ENCODE measurements around the gene DYRK3.

The DYRK3 gene

GRCh38 chr1:206591226-206591625, 44.1 kb upstream of the DYRK3 start:
- H3K27ac ChIP-seq: no peak overlapping the region
- DNase-seq (ENCODE audit: low spot score): no peak
- H3K4me3 ChIP-seq: no peak overlapping the region
- no peak for TF ChIP-seq CTCF (IDR thresholded peaks at IDR 0.05)

DNA sequence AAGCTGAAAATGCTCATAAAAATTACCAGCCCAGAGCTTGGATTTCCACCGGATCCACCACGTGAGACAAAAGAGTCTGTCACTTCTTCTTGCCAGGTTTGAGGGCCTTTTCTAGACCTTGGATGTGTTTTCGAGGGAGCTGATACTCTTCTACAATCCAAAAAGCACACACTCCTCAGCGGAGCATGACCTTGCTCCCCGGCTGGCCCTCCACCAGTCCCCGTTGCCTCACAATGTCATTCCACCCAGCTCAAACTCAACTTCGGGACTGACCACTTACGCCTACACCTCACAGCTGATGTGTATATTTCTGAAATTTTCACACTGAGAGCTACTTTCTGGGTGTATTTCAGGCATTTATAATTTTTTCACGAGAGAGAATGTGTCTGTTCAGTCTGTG, 43.6 kb upstream of the DYRK3 start:
- no peak for TF ChIP-seq CTCF (IDR thresholded peaks at IDR 0.05)
- no peak for DNase-seq (ENCODE audit: low spot score)
- no peak overlapping the region for H3K4me3 ChIP-seq
- H3K27ac ChIP-seq: no peak overlapping the region

DNA sequence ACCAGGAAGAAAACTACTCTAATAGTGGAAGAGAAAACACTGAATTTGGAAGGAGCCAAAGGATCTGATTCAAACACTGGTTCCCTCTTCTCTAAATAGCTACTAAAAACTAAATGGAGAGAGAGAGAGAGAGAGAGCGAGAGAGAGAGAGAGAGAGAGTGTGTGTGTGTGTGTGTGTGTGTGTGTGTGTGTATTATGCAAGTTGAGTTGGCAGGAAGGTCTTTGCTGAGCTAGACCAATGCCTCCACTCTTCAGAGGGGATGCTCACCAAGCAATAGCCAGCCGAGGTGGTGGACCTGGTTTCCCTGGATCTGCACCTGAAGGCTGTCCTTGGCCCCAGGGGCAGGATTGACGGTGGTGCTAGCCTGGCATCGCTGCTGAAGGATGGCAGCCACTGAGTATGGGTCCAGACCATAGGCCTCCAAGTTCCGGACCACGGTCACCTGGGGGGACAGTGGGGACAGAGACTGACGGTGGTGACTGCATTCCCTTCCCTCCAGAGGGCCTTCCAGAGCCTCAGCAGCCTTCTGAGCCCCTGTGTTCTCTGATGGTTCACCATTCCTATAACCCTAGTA, 41.9 kb upstream of the DYRK3 start:
- TF ChIP-seq CTCF (IDR thresholded peaks at IDR 0.05): no peak
- Histone ChIP-seq H3K27ac (no peak overlapping the region), H3K4me3 (no peak overlapping the region)
- no peak for DNase-seq (ENCODE audit: low spot score)

DNA sequence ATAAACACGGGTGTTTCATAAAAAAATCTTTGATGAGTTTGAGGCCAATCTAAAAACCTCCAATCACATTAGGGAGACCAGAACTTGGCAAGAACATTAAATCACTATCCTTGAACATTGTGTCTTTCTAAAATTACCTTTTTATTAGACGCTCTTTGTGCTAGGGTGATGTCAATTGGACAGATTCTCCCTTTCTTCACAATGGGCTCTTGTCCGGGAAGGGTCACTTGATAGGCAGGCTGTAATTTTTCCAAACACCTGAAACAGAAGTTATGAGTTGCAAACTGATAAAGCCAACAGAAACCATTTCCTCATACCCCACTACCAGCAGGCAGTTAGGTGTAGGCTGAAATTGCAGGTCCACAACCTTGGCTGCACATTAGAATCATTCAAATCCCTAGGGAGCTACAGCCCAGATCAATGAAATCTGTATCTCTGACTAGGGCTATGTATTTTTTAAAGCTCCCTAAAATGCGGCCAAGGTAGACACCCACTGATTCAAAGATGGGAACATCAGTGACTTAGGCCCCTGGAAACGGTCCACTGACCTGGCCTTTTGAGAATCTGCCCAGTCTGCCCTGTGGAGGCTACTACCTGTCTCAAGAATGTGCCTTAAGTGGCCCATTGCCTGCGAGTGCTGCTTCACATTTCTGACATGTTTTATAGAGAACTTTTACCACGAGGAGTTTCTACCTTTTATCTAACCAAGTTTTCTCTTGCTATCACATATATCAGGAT, 39.6 kb upstream of the DYRK3 start:
- Histone ChIP-seq H3K4me3 (no peak overlapping the region), H3K27ac (no peak overlapping the region)
- no peak for TF ChIP-seq CTCF (IDR thresholded peaks at IDR 0.05)
- DNase-seq (ENCODE audit: low spot score): no peak

DNA sequence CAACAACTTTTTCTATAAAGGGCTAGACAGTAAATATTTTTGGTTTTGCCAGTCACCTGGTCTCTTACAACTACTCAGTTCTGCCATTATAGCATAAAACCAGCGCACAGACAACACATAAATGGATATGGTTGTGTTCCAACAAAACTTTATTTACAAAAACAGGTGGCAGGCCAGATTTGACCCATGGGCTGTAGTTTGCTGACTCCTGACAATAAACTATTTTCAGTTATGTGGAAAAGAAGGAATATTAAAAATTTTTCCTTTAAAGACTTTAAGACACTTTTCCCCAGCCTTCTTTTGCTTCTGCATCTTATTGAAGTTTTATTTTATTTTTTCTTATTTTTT, 39.0 kb upstream of the DYRK3 start:
- DNase-seq (ENCODE audit: low spot score): no peak
- Histone ChIP-seq H3K4me3 (no peak overlapping the region), H3K27ac (no peak overlapping the region)
- no peak for TF ChIP-seq CTCF (IDR thresholded peaks at IDR 0.05)

GRCh38 chr1:206600527-206600926, 34.8 kb upstream of the DYRK3 start:
- Histone ChIP-seq H3K27ac (no peak overlapping the region), H3K4me3 (no peak overlapping the region)
- no peak for DNase-seq (ENCODE audit: low spot score)
- TF ChIP-seq CTCF (IDR thresholded peaks at IDR 0.05): no peak

DNA sequence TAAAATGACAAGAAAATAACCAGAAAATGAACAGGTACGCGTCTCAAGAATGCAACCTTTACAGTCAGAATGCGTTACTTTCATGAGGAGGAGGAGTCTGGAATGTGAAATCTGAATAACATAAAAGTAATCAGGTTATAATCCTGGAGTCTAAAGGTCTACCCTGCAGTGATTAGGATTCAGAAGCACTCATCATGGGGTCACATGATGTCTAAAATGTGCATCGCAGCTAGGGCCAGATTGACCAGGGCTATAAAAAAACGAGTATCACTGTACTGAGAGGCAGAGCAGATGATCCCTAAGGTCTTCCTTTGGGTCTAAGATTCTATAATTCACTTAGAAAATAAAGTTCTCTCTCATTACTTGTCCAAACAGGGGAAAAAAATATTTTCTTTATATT, 30.5 kb upstream of the DYRK3 start:
- no peak for TF ChIP-seq CTCF (IDR thresholded peaks at IDR 0.05)
- H3K4me3 ChIP-seq: no peak overlapping the region
- DNase-seq (ENCODE audit: low spot score): no peak
- H3K27ac ChIP-seq: no peak overlapping the region
